Panc1 (cell line): ENCODE measurements around the gene GRID1. TPM values are rescaled to one million over a fixed set of nuclear protein-coding genes. Genes with fewer than 3 reads are reported as not detected.

Source experiments
- ATAC-seq: fragments of 200-7000 bp; cut with Tn5 transposase; 2 replicates; pipeline ENCODE4 v1.9.1; 2020; ENCODE audit warnings: mild to moderate bottlenecking, moderate library complexity
- BruUV-seq: library from RNA; stranded (reverse); fragments of 400-500 nt; replicated peaks from 2 replicates; lab custom pipeline; 2021; lab: Mats Ljungman, UMichigan
- CTCF ChIA-PET: fragments of 300-600 bp; sonication (Branson Sonifier 250); formaldehyde crosslinking; loops from one replicate; lab custom pipeline; 2022; ENCODE audit warnings: antibody characterized with exemption; lab: Charles Lee
- POLR2A ChIA-PET: fragments of 300-600 bp; sonication (Branson Sonifier 250); formaldehyde crosslinking; loops from one replicate; lab custom pipeline; 2022; ENCODE audit warnings: antibody characterized with exemption; lab: Charles Lee
- DNase-seq: peaks from one replicate; pipeline ENCODE4 v3.0.0-alpha.2; 2010; ENCODE audit warnings: low read depth, low spot score
- H3K27ac ChIP-seq: 2 replicates; pipeline ENCODE4 v1.5.1; 2011; ENCODE audit warnings: mild to moderate bottlenecking, low read length, inconsistent platforms
- H3K27me3 ChIP-seq: fragments of 200-500 bp; sonication (Bioruptor generic); 2 replicates; pipeline ENCODE4 v1.6.0; 2014; ENCODE audit warnings: low read length, inconsistent platforms; ENCODE audit not compliant: control insufficient read depth, insufficient read depth
- H3K36me3 ChIP-seq: fragments of 200-500 bp; sonication (Bioruptor generic); 2 replicates; pipeline ENCODE4 v1.5.1; 2014; ENCODE audit warnings: inconsistent platforms, mild to moderate bottlenecking, low read length, moderate library complexity; ENCODE audit not compliant: control insufficient read depth, insufficient read depth
- H3K4me1 ChIP-seq: 2 replicates; pipeline ENCODE4 v1.5.1; 2011; ENCODE audit warnings: inconsistent platforms, mild to moderate bottlenecking, low read length, moderate library complexity; ENCODE audit not compliant: control insufficient read depth, insufficient read depth
- H3K4me3 ChIP-seq, 2 experiments: 2 replicates each; pipeline ENCODE4 v1.5.1; 2011 to 2012; ENCODE audit warnings: low read depth in 2 of 2, low read length in 2 of 2, mild to moderate bottlenecking in 2 of 2, inconsistent platforms in 1 of 2, moderate library complexity in 1 of 2
- H3K9me3 ChIP-seq: fragments of 200-500 bp; sonication (Bioruptor generic); 2 replicates; pipeline ENCODE4 v1.5.1; 2014; ENCODE audit warnings: low read depth, mild to moderate bottlenecking, inconsistent platforms, low read length, moderate library complexity; ENCODE audit not compliant: control insufficient read depth, insufficient read depth
- CTCF ChIP-seq: fragments of 450-650 bp; IDR thresholded peaks from 2 replicates; pipeline ENCODE4 v1.5.1; 2017; ENCODE audit warnings: mild to moderate bottlenecking
- POLR2AphosphoS5 ChIP-seq: IDR thresholded peaks from 2 replicates; pipeline ENCODE4 v1.6.1; 2012; ENCODE audit warnings: mild to moderate bottlenecking, low read depth, low read length, moderate library complexity
- REST ChIP-seq, 2 experiments: IDR thresholded peaks; 2 replicates each; pipeline ENCODE4 v1.6.1; 2011 to 2012; ENCODE audit warnings: low read depth in 2 of 2, control low read depth in 1 of 2, low read length in 1 of 2, mild to moderate bottlenecking in 1 of 2, moderate library complexity in 1 of 2; ENCODE audit not compliant: insufficient read depth in 1 of 2
- SIN3A ChIP-seq: IDR thresholded peaks from 2 replicates; pipeline ENCODE4 v1.6.1; 2012; ENCODE audit warnings: low read depth, mild to moderate bottlenecking, low read length, moderate library complexity, borderline replicate concordance; ENCODE audit not compliant: insufficient read depth
- TCF7L2 ChIP-seq: IDR thresholded peaks from 2 replicates; pipeline ENCODE4 v1.6.1; 2011; ENCODE audit warnings: mild to moderate bottlenecking, low read depth, low read length, inconsistent platforms
- in situ Hi-C: cut with HindIII; loops from 2 replicates; pipeline ENCODE4 v1.10.0; 2016; ENCODE audit warnings: low sequenced_read_pairs, low pct_unique_long_range_greater_than_20kb
- intact Hi-C: fragments of 100-400 bp; cut with micrococcal nuclease; formaldehyde crosslinking; loops from one replicate; pipeline ENCODE4 v1.10.0; 2022; ENCODE audit not compliant: unreplicated experiment
- total RNA-seq: library from RNA; stranded (reverse); gene quantifications from one replicate; pipeline ENCODE4 v1.2.1, GENCODE V29; 2021; ENCODE audit not compliant: unreplicated experiment

Gene GRID1
- total RNA-seq, 1 experiment from 2014 or later: 2.3 TPM

GRCh38 chr10:85811405-85811804, 555.2 kb downstream of the GRID1 start:
- POLR2A ChIA-PET: no interaction called here
- intact Hi-C loops (no loop called here), in situ Hi-C loops (no loop called here)
- no TSS peak for BruUV-seq
- peaks cover 18% of the 10 kb centered on the region for H3K9me3 ChIP-seq
- TF ChIP-seq REST (IDR thresholded peaks at IDR 0.05; ENCODE audit: insufficient read depth in 1 of 2, low read depth in 2 of 2, low read length in 1 of 2) (no peak), CTCF (no peak), SIN3A (no peak), TCF7L2 (no peak), POLR2AphosphoS5 (no peak)
- no peak for DNase-seq
- no peaks in the 10 kb centered on the region for H3K27me3 ChIP-seq
- no peak overlapping the region for H3K27ac ChIP-seq
- ATAC-seq: no peak
- CTCF ChIA-PET: no interaction called here
- H3K36me3 ChIP-seq: no peaks in the 10 kb centered on the region
- no peak overlapping the region for H3K4me3 ChIP-seq
- H3K4me1 ChIP-seq: no peaks in the 10 kb centered on the region

GRCh38 chr10:85810674-85811073, 555.9 kb downstream of the GRID1 start:
- intact Hi-C loops (no loop called here), in situ Hi-C loops (no loop called here)
- DNase-seq (no peak), ATAC-seq (no peak)
- Histone ChIP-seq H3K4me3 (no peak overlapping the region), H3K9me3 (peaks cover 18% of the 10 kb centered on the region), H3K4me1 (no peaks in the 10 kb centered on the region), H3K27ac (no peak overlapping the region), H3K27me3 (no peaks in the 10 kb centered on the region), H3K36me3 (no peaks in the 10 kb centered on the region)
- BruUV-seq: no TSS peak
- TF ChIP-seq SIN3A (no peak), TCF7L2 (no peak)
- ChIA-PET CTCF (no interaction called here), POLR2A (no interaction called here)

- no TSS peak for BruUV-seq
- no peak for ATAC-seq
These were observed 571.1 kb downstream of the GRID1 start for GRCh38 chr10:85795460-85795859.

More at GRCh38 chr10:85795460-85795859, 571.1 kb downstream of the GRID1 start:
- ChIA-PET CTCF (no interaction called here), POLR2A (no interaction called here)
- Histone ChIP-seq H3K4me3 (no peak overlapping the region), H3K9me3 (no peaks in the 10 kb centered on the region), H3K27ac (no peak overlapping the region), H3K27me3 (no peaks in the 10 kb centered on the region), H3K4me1 (no peaks in the 10 kb centered on the region), H3K36me3 (no peaks in the 10 kb centered on the region)
- in situ Hi-C loops: no loop called here
- no peak for DNase-seq
- intact Hi-C loops: no loop called here
- TF ChIP-seq REST (IDR thresholded peaks at IDR 0.05; ENCODE audit: insufficient read depth in 1 of 2, low read depth in 2 of 2, low read length in 1 of 2) (no peak), SIN3A (no peak)
